Activated naive CD4-positive, alpha-beta T cell treated with anti-CD3 and anti-CD28 coated beads, Interleukin-2, amount 50 U/mL, for 16 hours (primary cell): Measurements from ENCODE around the gene NAT16.

Experiments
- DNase-seq: peaks from one replicate; pipeline ENCODE4 v3.0.0-alpha.2; 2020

NAT16 gene

DNA sequence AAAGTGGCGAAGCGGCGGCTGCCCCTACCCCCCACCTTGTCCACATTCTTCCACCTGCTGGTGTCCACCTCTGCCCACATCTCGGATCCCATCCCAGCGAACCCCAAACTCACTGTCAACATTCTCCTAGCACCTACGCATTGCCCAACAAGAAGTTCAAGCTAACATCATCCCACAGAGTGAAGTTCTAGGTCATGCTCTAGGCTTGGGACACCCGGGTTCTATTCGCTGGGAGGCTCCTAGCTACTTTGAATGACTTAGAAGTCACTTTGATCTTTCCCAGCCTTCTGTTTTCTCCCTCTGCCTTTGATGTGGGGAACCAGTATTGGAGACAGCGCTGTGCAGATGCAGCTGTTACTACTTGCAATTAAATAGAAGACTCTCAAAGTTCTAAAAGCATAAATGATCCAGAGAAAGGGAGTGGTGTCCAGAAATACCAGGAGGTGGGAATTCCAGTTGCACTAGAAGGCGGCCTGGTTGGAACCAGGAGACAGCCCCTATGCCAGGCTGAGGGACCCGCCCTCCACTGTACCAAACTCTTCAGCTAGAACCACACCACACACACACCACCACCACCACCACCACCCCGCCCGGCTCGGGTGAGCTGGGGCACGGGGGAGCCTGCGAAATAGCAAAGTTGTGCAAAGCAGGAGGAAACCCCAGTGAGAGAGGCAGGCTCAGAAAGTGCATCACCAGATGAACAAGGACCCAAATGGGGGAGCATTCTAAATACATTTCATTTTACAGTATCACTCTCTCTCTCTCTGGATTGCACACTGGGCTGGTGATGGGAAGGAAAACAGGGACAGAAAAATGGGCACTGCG is 9.3 kb downstream of the NAT16 start:
- DNase-seq, result no peak

DNA sequence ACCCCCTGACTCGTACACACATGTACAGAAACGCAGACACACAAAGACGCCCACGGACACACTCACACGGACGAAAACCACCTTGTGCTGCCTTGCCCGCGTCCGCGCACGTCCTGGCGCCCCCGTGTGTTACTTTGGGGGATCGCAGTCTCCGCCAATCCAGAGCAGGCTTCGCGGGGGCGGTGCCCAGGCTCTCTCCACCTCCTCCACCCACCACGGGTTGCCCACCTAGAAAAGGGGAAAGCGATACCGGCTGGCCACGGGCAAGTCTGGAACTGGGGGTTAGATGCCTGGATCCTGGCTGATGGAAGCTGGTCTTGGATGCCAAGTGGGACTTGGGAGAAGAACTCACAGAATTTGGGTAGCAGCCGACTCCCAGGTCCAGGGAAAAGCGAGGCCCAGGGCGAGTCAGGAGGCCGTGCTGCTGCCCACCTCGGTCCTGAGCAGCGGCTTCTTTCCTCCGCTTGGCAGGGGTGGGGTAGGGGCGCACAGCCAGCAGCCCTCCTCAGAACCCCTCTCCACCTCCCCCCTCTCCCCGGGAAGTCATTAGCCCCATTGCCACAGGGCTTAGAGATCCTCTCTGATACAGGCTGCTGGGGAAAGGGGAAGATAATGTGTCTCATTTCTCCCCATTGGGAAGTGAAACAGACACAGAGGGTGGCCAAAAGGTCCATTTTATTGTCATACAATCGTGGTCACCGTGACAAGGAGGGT is 10.1 kb downstream of the NAT16 start:
- peak; percentile 81 for DNase-seq

DNA sequence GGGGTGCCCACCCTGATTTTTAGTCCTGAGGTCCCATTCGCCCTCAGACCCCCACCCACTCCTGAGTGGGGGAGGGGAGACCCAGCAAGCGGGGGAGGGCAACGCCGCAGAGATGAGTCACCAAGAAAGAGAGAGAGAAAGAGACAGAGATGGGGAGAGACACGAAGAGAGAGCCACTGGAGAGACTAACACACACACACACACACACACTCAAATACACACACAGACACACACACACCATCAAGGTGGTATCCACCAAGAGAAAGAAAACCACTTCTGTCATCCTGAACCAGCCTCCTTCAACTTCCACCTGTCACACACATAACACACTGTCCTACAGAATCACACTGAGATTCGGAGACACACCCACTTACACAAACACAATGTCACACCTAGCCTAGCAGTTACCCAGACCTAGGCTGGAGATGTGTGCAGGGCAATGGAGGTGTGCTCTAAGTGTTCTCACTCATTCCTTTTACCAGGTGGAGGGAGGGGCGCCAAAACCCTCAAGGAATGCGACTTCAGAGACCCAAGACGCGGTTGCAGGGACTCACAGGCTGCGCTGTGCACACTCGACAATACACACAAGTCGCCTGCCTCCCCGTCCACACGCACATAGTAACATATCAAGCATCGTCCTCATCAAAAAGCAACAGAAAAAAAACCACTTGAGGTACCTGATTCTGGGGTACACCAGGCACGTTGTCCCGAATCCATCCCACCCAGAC is 10.8 kb downstream of the NAT16 start:
- no peak for DNase-seq

GRCh38 chr7:101168412-101169049 is 11.6 kb downstream of the NAT16 start:
- DNase-seq, result peak; percentile 37

DNA sequence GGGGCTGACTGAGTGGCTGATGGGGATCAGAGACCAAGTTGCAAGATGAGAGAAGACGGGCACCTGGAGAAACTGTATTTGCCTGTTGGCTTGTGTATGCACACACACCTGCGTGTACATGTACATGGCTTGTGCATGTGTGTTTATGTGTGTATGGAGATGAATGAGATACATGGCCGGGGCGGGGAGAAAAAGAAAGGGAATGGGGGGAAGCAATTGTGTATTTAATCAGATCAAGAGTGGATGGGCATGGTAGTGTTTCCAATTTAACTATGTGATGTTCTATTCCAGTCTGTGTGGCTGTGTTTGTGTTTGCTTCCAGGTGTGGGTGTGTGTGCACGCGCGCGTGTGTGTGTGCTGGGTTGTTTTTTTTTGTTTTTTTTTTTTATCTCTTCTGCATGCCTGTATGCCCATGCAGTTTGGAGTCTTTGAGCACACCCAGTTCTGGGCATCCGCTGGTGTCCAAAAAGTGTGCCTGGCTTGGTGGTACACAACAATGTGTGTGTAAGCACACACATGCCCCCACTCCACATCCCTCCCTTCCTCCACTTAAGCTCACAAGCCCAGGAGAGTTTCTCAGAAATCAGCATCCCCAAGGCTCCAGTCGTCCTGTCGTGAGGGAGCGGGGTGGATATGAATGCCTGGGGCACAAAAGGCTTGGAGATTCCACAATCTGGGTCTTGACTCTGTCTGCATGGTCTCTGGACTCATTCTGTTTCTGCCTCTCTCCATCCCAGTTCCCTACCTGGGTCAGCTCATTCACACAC is 12.3 kb downstream of the NAT16 start:
- DNase-seq, result no peak

GRCh38 chr7:101166909-101167644 is 13.0 kb downstream of the NAT16 start:
- DNase-seq, result no peak

DNA sequence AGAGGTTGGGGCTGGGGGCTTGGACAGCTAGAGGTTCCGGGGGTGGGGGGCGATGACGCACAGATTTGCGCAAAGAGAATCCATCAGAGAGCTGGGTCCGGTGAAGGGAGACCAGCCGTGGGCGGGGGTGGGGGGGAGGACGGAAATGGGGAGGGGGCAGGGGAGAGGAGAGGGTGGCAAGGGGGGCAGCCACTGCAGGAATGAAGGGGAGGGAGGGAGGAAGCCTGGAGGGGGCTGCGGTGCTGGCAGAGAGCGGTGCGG is 13.5 kb downstream of the NAT16 start:
- DNase-seq, result no peak

DNA sequence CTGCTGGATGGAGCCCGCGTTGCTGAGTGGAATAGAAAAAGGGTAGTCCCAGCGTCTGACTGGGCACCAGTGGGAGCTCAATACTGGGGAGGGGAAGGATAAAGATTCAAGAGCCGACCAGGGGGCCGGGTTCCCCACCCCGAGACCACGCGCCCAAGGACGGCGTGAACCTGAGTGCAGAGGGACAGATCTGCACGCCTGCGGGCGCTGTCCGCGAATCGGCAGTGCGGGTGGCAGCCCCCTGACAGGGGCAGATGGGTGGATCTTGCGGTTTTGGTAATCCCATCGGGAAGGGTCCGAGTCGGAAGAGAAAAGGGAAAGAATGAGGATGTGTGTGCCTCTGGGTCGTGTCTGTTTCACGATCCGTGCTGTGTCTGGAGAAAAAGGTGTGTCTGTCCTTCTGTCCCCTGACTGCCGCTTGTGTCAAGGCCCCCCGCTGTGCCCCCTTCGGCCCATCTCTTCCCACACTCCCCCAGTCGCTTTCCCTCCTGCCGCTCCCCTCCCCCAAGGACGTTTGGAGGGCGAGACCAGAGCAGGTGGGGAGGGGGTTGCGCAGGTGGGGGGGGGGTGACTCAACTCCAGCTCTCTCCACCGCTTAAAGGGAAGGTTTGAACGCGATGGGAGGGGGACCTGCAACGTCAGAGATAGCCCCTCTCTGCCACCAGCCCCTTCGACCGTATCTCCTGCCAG is 14.0 kb downstream of the NAT16 start:
- DNase-seq, result no peak

DNA sequence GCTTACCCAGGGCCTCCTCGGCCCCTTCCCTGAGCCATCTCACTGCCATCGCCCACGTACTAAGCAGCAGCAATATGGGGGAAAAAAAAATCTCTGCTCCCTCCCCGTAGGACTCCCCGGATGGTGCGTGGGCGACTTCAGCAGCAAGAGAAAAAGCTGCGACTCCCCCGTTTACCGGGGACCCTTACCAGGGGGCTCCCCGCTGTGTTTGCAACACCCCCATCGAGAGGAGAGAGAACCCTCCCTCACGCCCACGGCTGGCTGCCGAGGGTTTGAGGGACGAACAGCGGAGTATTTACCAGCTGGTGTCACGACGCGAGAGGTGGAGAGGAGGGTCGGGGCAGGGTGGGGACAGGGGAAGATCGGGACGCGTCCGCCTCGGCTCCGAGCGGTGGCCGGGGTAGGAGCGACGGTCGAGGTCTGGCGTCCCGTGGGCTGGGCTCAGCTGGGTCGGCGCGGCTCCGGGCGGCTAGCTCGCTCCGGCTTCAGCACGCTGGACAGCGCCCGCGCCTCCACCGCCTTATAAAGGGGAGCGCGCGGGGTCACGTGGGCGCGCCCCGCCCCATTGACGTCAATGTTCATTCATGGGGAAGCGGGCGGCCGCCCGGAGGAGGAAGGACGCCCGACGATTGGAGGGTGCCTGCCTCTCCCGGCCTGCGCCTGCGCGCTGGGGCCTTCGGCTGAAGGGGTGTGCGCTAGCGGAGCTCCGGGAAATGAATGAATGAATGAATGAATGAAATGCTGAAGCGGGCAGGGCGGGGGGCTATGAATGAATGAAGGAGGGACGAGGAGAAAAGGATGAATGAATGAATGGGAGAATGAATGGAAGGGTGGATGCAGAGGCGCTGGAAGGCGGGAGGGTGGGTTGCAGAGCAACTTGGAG is 14.8 kb downstream of the NAT16 start, which contains the start of gene VGF:
Gene VGF (minus strand): TSS at position 495 of the 883 bp plus-strand sequence. CDS start 726 bp downstream, outside the sequence.
- DNase-seq, result peak; percentile 88

DNA sequence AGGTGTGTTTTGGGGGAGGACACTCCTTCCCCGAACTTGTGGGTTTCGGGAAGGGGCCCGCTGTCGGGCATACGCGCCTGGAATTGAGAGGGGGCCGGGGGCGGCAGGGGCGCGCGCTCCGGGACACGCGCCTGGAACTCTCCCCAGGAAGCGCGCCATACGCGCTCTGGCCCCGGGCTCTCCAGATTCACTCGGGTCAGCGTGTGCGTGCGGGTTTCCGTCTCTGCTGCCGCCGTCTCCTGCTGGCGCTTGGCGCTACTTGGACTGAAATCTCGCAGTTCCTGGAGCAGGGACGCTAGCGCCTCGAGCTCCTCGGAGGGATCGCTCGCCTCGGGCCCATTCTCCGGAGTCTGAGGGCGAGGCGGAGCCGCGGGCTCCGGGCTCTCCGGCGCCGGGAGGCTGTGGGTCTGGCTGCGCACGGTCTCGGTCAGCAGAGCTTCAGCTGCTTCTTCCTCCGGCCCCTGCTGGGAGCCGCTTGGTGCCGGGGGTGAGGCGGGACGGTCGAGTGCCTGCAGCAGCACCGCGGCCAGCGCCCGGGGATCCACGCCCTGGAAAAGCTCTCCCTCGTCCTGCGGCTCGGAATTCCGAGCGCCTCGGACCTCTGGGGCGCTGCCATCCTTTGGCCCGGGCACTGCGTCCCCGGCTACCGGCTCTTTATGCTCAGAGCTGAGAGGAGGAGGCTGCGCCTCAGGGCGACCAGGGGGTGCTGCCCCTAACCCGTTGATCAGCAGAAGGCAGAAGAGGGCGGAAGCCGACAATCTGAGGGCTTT is 15.8 kb downstream of the NAT16 start:
- no peak for DNase-seq

DNA sequence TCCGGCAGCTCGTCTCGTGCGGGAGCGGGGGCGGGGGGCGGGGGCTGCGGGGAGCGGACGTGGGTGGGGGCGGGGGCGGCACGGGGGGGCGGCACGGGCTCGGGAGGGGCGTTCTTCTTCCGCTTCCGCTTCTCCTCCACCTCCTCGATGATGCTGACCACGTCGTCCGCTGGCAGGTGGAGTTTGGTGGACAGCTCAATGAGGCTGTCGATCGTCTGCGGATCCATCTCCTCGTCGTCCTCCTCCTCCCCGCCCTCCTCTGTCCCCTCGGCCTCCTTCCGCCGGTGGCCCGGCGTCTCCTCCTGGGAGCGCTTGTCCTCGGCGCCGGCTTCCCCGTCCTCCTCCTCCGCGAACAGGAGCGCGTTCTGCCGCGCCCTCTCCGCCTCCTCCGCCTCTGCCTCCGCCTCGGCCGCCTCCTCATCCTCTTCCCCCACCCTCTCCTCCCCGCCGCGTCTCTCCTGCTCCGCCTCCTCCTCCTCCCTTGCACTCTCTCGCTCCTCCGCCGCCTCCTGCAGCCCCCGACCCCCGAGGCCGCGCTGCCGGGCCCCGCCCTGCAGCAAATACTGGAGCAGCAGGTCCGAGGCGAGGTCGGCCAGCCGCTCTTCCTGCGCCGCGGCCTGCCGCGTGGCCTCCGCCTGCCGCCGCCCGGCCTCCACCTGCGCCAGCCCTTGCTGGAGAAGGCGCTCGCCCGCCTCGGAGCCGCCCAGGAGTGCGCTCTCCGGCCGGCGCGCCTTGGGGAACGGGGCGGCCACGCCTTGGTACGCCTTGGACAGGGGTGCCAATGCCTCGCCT is 16.6 kb downstream of the NAT16 start:
- DNase-seq, result no peak

- DNase-seq, result no peak
These were observed 17.4 kb downstream of the NAT16 start for GRCh38 chr7:101162551-101163278.

DNA sequence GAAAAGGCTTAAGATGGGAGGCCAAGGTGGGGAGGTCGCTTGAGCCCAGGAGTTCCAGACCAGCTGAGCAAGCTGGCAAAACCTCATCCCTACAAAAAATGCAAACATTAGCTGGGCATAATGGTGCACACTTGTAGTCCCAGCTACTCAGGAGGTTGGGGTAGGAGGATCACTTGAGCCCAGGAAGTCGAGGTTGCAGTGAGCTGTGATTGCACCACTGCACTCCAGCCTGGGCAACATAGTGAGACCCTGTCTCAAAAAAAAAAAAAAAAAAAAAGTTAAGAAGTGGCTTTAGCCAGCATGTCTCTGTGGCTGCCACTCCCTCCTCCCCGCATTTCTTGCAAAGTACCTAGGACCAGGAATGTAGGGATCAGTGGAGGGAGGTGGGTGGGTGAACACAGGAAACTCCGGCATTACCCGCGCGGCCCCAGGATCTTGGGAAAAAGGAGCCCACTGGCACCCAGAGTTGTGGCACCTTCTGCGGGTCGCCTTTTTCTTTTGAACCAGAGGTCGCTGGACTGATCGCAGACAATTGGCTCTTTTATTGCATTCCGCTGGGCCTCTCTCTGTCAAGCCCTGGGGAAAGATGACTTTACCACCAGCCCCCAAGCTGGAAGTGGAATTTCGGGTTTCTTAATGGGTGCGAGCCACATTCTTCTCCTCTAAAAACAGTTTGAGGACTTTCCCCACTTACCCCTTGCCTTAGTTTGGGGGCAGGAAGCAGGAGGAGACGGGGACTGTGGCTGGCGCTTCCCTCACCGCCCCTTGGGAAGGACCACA is 18.2 kb downstream of the NAT16 start:
- DNase-seq, result no peak

DNA sequence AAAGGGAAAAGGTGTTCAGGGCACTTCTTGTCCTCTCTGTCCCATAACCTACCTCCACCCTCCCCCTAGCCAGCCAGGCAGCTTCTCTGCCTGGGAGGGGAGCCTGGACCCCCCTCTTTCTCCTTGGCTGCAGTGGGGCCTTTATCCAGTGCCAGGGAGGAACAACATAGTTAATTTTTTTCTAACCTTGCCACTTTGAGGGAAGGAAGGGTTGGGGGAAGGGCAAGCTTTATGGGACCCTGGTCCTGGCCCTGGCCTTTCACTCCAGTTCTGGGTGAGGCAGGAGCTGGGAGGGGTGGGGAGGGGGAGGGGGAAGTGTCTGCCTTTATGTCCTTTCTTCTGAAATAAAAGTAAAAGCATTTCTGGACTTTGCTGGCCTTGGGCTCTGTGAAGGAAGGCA is 19.2 kb downstream of the NAT16 start:
- DNase-seq, result no peak

- no peak for DNase-seq
These were observed 20.1 kb downstream of the NAT16 start for GRCh38 chr7:101159696-101160674.
